ENCODE measurements around the gene SFTPD.

GRCh38 chr10:79982362-79982800, 33.5 kb upstream of the SFTPD start:
- no peak for TF ChIP-seq CTCF (IDR thresholded peaks at IDR 0.05)
- TF ChIP-seq POLR2A (IDR thresholded peaks at IDR 0.05): no peak
